Stimulated activated effector memory CD8-positive, alpha-beta T cell treated with anti-CD3 and anti-CD28 coated beads, Interleukin-12 subunit alpha, Interleukin-12 subunit beta, amount 100 ng/mL, for 72 hours (primary cell): ENCODE data around the gene SLC9A5.

Source experiments
- ATAC-seq: fragments of 150-1000 bp; cut with Tn5 transposase; 2 replicates; pipeline ENCODE4 v1.10.0; 2021
- DNase-seq, 2 donors: peaks; one replicate each; pipeline ENCODE4 v3.0.0; 2021 to 2022; ENCODE audit warnings: low spot score in 2 of 2
- H3K27ac Mint-ChIP-seq: one replicate; pipeline ENCODE4 v1.8.0; 2022; ENCODE audit warnings: mild to moderate bottlenecking, mixed read lengths
- H3K36me3 Mint-ChIP-seq: one replicate; pipeline ENCODE4 v1.8.0; 2022; ENCODE audit warnings: mild to moderate bottlenecking, mixed read lengths
- H3K4me1 Mint-ChIP-seq: one replicate; pipeline ENCODE4 v1.8.0; 2022; ENCODE audit warnings: mixed read lengths
- H3K4me3 Mint-ChIP-seq: one replicate; pipeline ENCODE4 v1.8.0; 2022; ENCODE audit warnings: mild to moderate bottlenecking, mixed read lengths
- H3K9me3 Mint-ChIP-seq: one replicate; pipeline ENCODE4 v1.8.0; 2022; ENCODE audit warnings: mixed read lengths

Gene SLC9A5, protein sequence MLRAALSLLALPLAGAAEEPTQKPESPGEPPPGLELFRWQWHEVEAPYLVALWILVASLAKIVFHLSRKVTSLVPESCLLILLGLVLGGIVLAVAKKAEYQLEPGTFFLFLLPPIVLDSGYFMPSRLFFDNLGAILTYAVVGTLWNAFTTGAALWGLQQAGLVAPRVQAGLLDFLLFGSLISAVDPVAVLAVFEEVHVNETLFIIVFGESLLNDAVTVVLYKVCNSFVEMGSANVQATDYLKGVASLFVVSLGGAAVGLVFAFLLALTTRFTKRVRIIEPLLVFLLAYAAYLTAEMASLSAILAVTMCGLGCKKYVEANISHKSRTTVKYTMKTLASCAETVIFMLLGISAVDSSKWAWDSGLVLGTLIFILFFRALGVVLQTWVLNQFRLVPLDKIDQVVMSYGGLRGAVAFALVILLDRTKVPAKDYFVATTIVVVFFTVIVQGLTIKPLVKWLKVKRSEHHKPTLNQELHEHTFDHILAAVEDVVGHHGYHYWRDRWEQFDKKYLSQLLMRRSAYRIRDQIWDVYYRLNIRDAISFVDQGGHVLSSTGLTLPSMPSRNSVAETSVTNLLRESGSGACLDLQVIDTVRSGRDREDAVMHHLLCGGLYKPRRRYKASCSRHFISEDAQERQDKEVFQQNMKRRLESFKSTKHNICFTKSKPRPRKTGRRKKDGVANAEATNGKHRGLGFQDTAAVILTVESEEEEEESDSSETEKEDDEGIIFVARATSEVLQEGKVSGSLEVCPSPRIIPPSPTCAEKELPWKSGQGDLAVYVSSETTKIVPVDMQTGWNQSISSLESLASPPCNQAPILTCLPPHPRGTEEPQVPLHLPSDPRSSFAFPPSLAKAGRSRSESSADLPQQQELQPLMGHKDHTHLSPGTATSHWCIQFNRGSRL

DNA sequence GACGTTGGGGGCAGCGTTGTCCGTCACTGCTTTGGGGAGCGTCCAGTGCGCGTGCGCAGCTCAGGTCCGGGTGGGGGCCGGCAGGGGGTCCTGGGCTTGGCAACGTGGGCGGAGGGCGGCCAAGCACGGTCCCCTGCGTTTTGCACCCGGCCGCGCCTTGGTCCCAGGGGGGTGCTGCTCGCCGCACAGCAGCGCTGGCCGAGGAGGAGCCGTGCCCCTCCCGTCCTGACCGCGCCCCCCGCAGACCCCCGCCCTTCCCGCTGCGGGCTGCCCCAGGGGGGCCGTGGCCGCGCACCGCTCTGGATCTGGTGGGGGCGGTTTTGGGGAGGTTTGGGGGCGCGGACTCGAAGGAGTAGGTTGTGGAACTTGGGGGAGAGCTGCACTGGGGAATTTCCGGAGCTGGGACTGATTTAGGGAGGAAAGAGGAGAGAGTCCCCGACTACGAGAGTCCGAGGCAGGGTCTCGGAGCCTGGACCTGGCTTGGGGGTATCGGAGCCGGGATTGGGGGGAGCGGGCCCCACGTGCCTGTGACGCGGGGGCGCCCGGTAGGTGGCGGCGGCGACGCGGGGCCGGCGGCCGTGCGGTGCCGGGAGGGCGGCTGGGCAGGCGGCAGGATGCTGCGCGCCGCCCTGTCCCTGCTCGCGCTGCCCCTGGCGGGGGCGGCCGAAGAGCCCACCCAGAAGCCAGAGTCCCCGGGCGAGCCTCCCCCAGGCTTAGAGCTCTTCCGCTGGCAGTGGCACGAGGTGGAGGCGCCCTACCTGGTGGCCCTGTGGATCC lies at the start of gene SLC9A5:
SLC9A5 (plus strand) TSS at position 579 of the 777 bp plus-strand sequence; CDS start at position 615, 36 bp downstream.
- Mint-ChIP-seq H3K27ac (peak within 1 kb of the TSS; percentile 96), H3K4me3 (peak within 1 kb of the TSS; percentile 86), H3K36me3 (peaks cover 19% of the 10 kb centered on the region), H3K9me3 (no peaks in the 10 kb centered on the region), H3K4me1 (peaks cover 44% of the 10 kb centered on the region)
- DNase-seq (peak; percentile 36 to 69), ATAC-seq (no peak)

DNA sequence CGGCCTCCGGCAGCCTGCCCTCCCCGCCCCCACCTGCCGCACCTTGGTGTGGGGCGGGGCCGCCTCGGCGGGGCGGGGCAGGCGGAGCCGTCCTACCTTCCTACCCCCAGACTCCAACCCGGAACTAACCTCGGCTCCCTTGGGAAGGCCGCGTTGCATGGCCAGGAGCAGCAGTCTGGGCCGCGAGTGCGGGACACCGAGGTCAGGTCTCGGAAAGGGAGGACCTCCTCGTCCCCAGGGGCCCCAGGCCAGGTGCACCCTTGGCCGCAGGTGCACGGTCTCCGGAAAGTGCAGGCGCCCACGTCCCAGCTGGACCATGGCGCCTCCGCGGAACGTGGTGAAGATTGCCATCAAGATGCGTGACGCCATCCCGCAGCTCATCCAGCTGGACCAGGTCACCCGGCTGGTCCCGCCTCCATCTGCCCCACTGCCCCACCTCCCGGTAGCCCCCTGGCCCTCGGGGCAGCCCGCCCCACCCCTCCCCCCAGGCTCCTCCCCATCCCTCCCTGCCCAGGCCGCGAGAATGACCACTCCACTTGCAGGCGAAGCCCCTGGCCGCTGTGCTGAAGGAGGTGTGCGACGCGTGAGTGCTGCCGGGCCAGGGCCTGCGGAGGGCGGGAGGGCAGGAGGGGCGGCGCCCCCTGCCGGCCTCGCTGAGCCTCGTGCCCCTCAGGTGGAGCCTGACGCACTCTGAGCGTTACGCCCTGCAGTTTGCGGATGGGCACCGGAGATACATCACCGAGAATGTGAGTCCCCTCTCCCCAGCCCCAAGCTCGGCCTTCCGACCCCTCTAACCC lies 49.6 kb upstream of the SLC9A5 start, which contains the start of gene ELMO3:
ELMO3 (plus strand) TSS at position 121 of the 797 bp plus-strand sequence; CDS start at position 317, 196 bp downstream.
- Mint-ChIP-seq H3K4me1 (peaks cover 26% of the 10 kb centered on the region), H3K4me3 (no peak within 1 kb of the TSS), H3K9me3 (no peaks in the 10 kb centered on the region), H3K27ac (peak within 1 kb of the TSS; percentile 86), H3K36me3 (peaks cover 87% of the 10 kb centered on the region)
- no peak for DNase-seq
- no peak for ATAC-seq

DNA sequence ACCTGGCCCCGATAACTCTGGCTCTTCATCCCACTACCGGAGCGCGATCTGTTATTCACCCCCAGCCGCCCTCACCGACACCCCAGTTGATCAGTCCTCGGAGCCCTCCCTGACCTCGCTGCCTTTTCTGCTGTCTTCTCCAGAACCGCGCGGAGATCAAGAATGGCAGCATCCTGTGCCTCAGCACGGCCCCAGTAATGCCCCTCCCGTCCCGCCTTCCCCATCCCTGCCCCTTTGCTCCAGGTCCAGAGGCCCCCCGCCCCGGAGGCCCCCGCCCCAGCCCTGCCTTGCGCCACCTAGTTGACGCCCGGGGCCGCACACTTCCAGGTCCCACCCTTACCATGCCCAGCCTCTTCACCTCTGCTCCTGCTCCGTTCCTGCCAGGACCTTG lies 49.0 kb upstream of the SLC9A5 start:
- no peak overlapping the region for H3K27ac Mint-ChIP-seq
- H3K4me1 Mint-ChIP-seq, result peaks cover 20% of the 10 kb centered on the region
- no peak for DNase-seq
- H3K4me3 Mint-ChIP-seq, result no peak overlapping the region
- H3K9me3 Mint-ChIP-seq, result no peaks in the 10 kb centered on the region
- ATAC-seq, result no peak
- H3K36me3 Mint-ChIP-seq, result peaks cover 87% of the 10 kb centered on the region

DNA sequence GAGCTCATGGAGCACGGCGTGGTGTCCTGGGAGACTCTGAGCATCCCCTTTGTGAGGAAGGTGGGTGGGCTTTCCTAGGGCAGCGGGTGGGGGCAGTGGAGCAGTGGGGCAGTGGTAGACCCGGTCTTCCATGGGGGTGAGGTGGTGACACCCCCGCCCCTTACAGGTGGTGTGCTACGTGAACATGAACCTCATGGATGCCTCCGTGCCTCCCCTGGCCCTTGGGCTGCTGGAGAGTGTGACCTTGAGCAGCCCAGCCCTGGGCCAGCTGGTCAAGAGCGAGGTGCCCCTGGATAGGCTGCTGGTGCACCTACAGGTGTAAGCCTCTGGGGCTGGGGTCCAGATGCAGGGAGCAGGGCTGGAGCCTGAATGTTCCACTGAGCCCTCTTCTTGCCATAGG lies 48.3 kb upstream of the SLC9A5 start:
- Mint-ChIP-seq H3K4me1 (peaks cover 17% of the 10 kb centered on the region), H3K9me3 (no peaks in the 10 kb centered on the region), H3K4me3 (no peak overlapping the region), H3K36me3 (peaks cover 86% of the 10 kb centered on the region), H3K27ac (no peak overlapping the region)
- no peak for DNase-seq
- no peak for ATAC-seq

DNA sequence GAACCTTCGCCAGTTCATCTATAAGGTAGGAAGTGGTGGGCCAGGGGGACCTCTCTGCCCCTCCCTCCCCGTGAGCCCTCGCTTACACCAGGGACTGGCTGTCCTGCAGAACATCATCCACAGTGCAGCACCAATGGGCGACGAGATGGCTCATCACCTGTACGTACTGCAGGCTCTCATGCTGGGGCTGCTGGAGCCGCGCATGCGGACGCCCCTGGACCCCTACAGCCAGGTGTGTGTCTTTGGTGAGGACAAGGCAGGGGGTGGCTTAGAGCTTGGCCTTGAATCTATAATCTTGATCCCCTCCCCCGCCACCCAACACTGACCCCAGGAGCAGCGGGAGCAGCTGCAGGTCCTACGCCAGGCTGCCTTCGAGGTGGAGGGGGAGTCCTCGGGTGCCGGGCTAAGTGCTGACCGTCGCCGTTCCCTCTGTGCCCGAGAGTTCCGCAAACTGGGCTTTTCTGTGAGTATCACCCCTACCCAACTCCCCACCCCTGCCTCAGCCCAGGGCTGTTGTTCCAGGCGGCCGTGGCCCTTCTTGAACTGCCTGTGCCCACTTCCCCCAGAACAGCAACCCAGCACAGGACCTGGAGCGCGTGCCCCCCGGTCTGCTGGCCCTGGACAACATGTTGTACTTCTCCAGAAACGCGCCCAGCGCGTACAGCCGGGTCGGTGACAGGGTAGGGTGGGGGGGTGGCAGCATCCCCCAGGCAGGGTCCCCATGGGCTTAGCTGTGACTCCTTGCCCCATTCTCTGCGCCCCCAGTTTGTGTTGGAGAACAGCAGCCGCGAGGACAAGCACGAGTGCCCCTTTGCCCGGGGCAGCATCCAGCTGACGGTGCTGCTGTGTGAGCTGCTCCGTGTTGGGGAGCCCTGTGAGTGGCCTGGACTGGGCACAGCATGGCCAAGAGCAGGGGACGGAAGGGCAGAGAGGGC lies 47.1 kb upstream of the SLC9A5 start:
- ATAC-seq, result no peak
- peaks cover 84% of the 10 kb centered on the region for H3K36me3 Mint-ChIP-seq
- no peak overlapping the region for H3K27ac Mint-ChIP-seq
- no peaks in the 10 kb centered on the region for H3K9me3 Mint-ChIP-seq
- H3K4me1 Mint-ChIP-seq, result peaks cover 8% of the 10 kb centered on the region
- no peak overlapping the region for H3K4me3 Mint-ChIP-seq
- DNase-seq, result no peak

DNA sequence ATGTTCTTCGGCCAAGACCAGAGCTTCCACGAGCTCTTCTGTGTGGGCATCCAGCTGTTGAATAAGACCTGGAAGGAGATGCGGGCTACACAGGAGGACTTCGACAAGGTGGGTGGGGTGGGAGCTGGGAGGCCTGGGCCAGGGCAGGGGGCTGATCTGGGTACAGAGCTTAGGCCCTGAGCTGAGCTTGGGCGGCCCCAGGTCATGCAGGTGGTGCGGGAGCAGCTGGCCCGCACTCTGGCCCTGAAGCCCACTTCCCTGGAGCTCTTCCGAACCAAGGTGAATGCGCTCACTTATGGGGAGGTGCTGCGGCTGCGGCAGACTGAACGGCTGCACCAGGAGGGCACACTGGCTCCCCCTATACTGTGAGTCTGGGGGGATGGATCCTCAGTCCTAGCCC lies 46.4 kb upstream of the SLC9A5 start:
- H3K9me3 Mint-ChIP-seq, result no peaks in the 10 kb centered on the region
- ATAC-seq (no peak), DNase-seq (no peak)
- H3K4me1 Mint-ChIP-seq, result peaks cover 8% of the 10 kb centered on the region
- H3K36me3 Mint-ChIP-seq, result peaks cover 77% of the 10 kb centered on the region
- H3K27ac Mint-ChIP-seq, result no peak overlapping the region
- H3K4me3 Mint-ChIP-seq, result no peak overlapping the region

DNA sequence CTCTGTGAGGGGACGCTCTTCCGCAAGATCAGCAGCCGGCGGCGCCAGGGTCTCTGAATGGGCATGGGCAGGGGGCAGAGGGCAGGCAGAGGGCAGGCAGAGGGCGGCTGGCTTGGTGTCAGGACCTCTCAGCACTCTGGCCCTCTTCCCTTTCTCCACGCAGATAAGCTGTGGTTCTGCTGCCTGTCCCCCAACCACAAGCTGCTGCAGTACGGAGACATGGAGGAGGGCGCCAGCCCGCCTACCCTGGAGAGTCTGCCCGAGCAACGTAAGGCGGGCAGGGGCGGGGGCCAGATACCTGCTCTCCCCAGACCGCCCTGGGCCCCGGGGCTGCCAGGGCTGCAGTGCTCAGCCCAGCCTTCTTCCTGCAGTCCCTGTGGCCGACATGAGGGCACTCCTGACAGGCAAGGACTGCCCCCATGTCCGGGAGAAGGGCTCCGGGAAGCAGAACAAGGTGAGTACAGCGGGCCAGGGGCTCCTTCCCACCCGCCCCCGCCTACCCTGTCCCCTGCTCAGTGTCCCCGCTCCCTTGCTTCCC lies 45.8 kb upstream of the SLC9A5 start:
- Mint-ChIP-seq H3K27ac (no peak overlapping the region), H3K4me3 (no peak overlapping the region), H3K9me3 (no peaks in the 10 kb centered on the region), H3K4me1 (peaks cover 8% of the 10 kb centered on the region), H3K36me3 (peaks cover 71% of the 10 kb centered on the region)
- ATAC-seq, result no peak
- DNase-seq, result no peak

DNA sequence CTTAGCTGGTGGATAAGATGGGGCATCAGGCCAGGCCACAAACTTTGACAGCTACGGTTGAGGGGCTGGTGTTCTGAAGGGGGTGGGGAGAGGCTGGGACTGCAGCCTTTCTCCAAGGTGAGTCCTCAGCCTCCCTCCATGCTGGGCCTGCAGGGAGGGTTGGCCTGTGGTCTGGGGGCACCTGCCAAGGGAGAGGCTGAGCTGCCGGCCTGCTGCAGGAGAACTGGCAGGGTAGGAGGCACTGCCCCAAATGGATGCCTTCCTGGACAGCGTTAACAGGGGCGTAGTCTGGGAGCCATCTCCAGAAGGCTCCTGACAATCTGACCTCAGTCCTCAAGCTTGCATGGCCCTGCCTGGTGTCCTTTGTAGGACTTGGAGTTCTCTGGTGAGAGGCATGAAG lies 44.7 kb upstream of the SLC9A5 start:
- Mint-ChIP-seq H3K27ac (no peak overlapping the region), H3K36me3 (peaks cover 64% of the 10 kb centered on the region), H3K9me3 (no peaks in the 10 kb centered on the region), H3K4me1 (peaks cover 10% of the 10 kb centered on the region), H3K4me3 (no peak overlapping the region)
- no peak for DNase-seq
- no peak for ATAC-seq

DNA sequence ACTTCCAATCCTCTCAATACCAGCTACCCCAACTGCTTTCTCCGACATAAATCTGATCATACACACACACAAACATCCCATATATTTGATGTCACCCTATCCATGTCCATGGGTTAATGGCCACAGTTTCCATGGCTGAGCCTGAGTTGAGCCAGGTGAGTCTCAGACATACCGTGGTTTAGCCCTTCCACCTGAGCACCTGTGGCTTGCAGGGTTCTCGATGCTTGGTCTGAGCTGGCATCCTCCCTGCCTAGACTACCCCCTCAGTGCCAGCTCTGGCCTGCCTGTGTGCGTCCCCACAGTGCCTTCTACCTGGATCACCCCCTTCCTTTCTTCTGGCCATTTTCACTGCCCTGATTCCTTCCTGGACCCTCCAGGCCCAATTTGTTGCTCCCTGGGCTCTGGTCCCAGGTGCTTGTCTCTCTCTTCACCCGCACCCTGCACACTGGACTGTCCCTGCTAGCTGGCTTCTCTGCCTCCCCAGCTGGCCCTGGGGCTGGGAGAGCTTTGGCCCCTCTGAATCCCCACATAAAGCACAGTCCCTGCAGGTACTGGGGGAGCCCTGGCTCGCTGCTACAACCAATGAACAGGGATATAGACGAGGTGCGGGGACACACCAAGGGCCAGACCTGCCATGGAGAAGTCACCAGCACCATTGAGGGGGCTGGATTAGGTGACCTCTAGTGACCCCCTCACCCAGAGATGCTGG lies 42.5 kb upstream of the SLC9A5 start:
- H3K36me3 Mint-ChIP-seq, result peaks cover 44% of the 10 kb centered on the region
- no peak overlapping the region for H3K4me3 Mint-ChIP-seq
- peaks cover 13% of the 10 kb centered on the region for H3K4me1 Mint-ChIP-seq
- ATAC-seq (no peak), DNase-seq (no peak)
- peak overlapping the region; percentile 89 for H3K27ac Mint-ChIP-seq
- H3K9me3 Mint-ChIP-seq, result no peaks in the 10 kb centered on the region

DNA sequence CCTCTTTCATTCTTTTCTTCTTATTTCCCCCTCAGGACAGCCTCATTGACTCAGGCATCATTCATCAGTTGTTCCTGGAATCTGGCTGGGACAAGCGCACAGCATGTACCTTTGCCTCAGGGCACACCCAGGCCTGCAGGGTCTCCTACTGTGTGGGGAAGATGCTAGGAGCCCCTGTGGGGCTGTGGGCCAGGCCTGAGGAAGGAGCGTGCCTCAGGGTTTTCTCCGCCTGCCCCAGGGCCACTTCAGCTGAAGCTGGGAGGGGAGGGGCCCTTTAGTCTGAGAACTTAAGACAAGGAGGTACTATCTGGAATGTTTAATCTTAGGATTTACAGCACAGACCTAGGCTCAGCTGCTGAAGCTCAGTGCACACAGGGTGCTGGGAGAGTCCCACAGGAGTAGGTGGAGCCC lies 41.9 kb upstream of the SLC9A5 start:
- no peak for ATAC-seq
- no peaks in the 10 kb centered on the region for H3K9me3 Mint-ChIP-seq

DNA sequence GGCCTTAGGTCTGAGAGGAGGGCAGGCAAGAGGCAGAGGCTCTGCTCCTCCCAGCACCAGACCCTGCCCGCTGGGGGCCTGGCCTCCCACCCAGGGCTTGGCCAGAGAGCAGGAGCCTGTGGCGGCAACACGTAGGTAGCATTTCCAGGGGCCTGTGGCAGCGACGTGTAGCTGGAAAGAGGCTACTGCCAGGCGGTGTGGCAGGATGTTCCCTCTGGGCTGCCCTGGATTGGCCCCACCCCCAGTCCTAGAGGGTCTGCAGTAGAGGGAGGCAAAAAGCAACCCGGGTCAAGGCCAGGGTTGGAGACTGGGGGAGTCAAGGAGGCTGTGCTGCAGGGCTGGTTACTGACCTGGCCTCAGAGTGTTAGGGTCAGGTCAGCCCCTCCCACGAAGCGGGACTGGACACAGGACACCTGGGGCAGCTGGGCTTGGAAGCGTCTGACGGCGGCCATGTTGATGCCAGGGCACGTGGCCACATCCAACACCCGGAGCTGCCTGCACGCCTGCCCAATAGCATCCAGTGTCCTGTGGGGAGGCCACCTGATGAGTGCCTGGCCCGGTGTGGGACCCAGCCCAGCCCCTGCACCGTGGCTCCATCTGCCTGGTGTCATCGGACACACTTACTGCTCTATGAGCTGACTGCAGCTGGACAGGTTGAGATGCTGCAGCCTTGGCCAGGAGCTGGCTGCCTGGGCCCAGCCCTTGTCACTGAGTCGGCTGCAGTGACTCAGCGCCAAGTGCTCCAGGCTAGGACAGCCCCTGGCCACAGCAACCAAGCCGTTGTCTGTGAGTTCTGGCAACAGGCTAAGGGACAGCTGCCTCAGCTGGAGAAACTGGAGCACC lies 41.3 kb upstream of the SLC9A5 start:
- Mint-ChIP-seq H3K4me1 (peaks cover 13% of the 10 kb centered on the region), H3K9me3 (no peaks in the 10 kb centered on the region), H3K36me3 (peaks cover 32% of the 10 kb centered on the region), H3K27ac (peak overlapping the region; percentile 89), H3K4me3 (no peak overlapping the region)
- no peak for ATAC-seq
- DNase-seq, result no peak

More for the DNA sequence above, 41.9 kb upstream of the SLC9A5 start:
- DNase-seq, result no peak
- Mint-ChIP-seq H3K4me1 (peaks cover 13% of the 10 kb centered on the region), H3K4me3 (no peak overlapping the region), H3K36me3 (peaks cover 38% of the 10 kb centered on the region), H3K27ac (peak overlapping the region; percentile 89)

DNA sequence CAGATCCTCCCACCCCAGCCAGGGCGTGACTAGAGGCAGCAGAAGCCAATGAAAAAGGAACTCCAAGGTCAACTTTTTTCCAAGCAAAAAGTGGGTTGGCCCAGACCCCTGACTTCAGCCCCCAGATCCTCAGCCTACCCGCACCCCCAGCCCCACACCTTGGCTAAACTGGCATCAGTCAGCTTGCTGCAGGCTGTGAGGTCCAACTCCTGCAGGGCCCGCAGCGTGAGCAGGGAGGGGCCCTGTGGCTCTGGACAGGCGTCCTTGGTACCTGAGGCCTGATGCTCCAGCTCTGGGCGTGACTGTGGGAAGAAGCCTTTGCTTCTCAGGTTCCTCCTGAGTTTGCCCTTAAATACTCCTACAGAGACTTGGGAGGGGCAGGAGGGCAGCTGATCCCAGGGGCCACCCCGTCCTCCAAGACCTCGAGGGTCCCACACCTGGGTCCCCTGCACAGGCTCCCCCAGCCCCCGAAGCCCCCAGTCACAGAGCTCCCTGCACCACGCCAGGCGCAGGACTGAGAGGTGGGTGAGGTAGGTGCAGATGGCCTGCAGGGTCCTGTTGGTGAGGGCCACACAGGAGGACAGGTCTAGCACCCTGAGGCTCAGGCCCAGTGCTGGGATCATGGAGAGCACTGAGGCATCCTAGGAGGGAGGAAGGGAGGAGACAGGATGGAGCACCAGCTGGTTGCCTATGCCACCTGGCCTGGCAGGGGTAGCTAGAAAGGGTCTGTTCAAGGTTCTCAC lies 40.5 kb upstream of the SLC9A5 start:
- no peaks in the 10 kb centered on the region for H3K9me3 Mint-ChIP-seq
- peaks cover 26% of the 10 kb centered on the region for H3K36me3 Mint-ChIP-seq
- peaks cover 13% of the 10 kb centered on the region for H3K4me1 Mint-ChIP-seq
- H3K27ac Mint-ChIP-seq, result peak overlapping the region; percentile 60
- DNase-seq (no peak), ATAC-seq (no peak)
- H3K4me3 Mint-ChIP-seq, result no peak overlapping the region
